NOMO-1 treated with dmso at 0.1 percent for 144 hours (cell line): ENCODE data around the gene WNK1.
"Not testable (repeated sequence)": the region's sequence is repeated elsewhere in the genome, so short reads cannot be mapped to it uniquely, and the experiment has no call there.

Source experiments
- DNase-seq: peaks from one replicate; lab custom pipeline; 2025; ENCODE audit not compliant: unreplicated experiment; lab: John Stamatoyannopoulos, UW

Gene WNK1

DNA sequence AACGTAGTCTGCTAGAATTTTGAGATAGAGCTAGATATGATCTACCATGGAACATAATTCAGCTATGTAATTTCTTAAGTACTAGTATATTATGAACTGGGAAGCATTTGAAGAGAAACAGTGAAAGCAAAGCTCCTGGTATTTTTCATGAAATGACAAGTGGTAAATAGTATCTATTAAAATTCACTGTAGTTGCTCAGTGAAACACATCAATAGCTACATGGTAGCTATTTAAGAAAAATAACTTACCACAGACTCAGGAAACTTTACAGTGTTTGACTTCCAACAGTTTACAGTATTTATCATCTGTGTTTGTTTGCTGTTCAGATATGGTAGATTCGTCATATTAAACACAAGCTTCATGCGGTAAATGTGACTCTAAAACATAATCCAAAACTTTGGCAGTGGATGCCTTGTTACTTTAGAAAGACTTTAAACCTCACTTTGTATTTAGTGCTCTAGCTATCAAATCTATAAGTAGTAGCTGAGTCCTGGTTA is 25.2 kb downstream of the WNK1 start:
- no peak for DNase-seq

DNA sequence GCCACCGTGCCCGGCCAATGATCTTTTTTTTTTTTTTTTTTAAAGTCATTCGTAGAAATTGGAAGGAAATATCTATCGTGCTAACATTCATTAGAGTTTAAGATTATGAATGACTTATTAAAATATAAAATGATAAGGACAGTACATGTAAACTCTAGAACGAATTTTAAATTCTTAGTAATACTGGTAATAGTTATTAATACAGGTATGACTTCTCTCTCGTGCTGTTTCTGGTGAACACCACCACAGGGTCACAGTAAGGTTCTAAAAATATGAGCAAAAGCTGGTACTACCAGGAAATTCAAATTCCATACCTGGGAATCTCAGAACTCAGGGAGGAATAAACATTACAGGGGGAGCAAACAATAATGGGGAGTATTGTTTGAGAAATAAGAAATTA is 26.2 kb downstream of the WNK1 start:
- no peak for DNase-seq

DNA sequence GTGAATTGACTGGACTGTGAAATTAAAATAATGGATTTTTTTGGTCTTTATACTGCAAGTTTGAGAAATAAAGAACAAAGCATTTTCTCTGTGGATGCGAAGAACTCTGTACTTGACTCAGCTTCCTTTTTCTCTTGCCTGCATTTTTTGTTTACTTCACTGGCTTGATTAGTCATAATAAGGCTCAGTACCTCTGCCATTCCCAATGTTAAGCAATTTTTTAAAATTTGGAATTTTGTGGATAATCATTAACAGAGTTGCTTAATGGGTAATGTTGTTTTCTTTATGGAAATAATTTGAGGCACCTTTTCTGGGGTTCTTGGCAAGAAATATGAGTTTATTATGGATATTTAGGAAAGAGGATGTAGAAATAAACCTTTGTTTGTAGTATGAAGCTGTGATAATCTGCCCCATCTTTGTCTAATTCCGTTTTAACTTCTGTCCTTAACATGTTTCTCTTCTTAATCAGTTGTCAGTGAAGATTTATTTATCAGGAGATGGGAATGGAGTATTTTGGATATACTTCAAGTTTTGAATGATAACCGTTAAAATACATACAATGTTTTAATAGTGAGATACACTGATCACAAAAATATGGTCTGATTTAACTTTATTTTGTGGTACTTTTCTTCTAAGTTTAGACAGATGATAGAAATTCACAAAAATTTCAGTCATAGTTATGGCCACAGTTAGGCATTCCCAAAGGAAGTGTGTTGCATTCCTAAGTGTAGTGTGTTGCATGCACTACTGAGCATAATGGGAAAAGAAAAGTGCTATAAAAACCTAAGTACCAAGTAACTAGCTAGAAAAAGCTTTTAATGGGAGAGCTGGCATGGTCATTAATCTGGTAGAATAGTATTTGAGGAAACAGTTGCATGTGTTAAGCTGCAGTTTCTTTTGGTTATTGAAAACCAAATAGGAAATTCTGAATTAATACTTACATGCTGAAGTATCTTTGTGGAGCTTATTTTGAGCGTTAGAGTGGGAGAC is 27.7 kb downstream of the WNK1 start:
- DNase-seq, result no peak

DNA sequence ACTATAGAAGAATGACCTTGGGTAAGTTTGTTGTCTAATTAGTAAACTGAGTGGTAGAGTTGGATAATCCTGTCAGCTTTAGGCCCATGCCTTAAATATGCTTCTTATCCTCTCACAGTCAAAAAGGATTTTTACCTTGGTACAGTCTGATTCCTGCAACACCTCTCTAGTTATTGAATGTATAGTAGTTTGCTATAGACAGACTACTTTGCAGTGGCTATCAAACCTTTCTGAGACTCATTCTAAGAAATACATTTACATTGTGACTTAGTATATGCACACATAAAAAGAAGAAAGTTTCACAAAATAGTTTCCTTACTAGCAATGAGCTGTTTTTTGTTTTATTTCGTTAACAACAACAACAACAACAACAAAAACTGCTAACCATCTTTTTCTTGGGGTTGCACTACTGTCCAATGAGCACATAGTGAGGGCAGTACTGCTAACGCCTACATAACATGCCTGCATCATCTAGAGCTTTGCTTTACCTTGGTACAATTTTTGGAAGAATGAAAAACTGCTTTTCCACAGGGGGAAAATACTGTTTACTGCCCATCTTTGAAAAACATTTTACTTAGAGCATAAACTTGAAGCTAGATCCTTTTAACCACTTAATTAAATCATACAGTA is 28.5 kb downstream of the WNK1 start:
- DNase-seq, result no peak

- no peak for DNase-seq
These were observed 33.3 kb downstream of the WNK1 start for GRCh38 chr12:785706-786105.

- DNase-seq, result no peak
These were observed 35.9 kb downstream of the WNK1 start for GRCh38 chr12:788288-788687.

DNA sequence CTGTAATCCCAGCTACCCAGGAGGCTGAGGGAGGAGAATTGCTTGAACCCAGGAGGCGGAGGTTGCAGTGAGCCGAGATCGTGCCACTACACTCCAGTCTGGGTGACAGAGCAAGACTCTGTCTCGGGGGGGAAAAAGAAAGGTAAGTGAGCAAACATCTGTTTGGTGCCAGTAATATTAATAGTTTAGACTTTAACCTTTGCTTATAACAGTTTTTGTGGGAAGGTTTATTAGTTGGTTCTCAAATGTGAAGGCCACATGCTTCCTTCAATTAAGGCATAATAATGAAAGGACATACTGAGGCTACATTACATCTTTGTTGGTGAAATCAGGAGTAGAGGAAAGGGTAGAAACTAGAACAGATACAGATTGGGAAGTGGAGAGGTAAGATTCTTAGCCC is 36.4 kb downstream of the WNK1 start:
- not testable (repeated sequence) for DNase-seq

GRCh38 chr12:789852-790563 is 37.6 kb downstream of the WNK1 start:
- DNase-seq, result no peak

DNA sequence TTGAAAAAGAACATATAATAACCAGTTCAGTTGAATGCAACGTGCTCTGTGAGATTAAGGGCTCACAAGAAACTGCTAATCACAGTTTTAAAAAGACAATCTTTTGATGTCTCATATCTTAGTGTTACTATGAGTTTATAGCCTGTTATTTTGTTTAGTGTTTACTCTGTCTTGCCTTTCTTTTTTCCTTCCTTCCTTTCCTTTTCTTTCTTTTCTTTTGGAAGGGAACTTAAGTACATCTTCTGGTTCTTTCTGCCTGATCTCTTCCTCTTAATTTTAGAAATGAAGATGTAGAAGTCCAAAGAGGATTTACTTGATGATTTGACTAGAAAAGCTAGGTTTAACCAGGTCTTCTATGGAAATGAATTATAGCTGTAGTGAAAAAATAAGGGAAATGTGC is 38.2 kb downstream of the WNK1 start:
- DNase-seq, result no peak

DNA sequence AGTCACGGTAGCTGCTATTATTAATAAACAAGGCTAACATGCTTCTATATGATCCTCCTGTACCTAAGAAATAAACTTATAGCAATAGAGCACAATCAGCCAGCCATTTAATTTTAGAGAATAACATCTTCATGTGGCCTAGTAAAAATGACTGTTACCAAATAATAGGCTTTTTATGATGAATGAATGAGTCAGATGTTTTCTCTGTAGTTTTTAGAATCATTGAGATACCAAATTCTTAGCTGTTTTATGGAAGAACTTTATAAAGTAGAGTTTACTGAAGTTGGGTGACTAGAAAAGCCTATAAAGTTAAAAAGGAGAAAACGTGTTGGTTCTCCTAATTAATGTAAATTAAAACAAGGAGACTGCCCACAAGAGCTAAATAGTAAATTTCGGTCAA is 40.7 kb downstream of the WNK1 start:
- no peak for DNase-seq

DNA sequence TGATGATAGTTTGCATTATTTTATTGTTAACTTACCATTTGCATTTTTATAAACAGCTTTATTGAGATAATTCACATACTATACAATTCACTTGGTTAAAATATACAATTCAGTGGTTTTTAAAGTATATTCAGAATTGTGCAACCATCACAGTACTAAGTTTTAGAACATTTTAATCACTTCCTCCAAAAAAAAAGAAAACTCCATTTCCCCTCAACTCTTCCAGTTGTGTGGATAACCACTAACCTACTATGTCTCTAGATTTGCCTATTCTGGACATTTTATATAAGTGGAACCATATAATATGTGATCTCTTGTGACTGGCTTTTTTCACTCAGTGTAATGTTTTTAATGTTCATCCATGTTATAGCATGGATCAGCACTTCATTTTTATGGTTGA is 41.3 kb downstream of the WNK1 start:
- DNase-seq, result no peak

- DNase-seq, result no peak
These were observed 42.9 kb downstream of the WNK1 start for GRCh38 chr12:795305-795704.

DNA sequence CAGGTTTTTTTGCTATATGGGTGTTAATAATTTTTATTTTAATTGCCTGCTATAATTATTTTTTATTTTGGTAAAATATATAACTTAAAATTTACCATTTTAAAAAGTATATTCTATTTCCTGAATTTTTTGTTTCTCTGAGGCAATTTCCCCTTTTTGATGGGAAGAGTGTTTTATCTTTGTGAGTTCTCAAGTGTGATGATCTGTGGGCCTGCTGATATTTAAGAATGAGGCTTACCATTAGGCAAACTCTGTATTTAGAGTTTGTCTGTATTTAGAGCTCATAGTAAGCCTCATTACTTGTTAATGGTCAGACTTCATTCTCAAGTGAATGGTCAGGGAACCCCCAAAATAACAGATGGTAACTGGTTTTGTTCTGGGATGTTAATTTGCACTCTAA is 48.0 kb downstream of the WNK1 start:
- no peak for DNase-seq

DNA sequence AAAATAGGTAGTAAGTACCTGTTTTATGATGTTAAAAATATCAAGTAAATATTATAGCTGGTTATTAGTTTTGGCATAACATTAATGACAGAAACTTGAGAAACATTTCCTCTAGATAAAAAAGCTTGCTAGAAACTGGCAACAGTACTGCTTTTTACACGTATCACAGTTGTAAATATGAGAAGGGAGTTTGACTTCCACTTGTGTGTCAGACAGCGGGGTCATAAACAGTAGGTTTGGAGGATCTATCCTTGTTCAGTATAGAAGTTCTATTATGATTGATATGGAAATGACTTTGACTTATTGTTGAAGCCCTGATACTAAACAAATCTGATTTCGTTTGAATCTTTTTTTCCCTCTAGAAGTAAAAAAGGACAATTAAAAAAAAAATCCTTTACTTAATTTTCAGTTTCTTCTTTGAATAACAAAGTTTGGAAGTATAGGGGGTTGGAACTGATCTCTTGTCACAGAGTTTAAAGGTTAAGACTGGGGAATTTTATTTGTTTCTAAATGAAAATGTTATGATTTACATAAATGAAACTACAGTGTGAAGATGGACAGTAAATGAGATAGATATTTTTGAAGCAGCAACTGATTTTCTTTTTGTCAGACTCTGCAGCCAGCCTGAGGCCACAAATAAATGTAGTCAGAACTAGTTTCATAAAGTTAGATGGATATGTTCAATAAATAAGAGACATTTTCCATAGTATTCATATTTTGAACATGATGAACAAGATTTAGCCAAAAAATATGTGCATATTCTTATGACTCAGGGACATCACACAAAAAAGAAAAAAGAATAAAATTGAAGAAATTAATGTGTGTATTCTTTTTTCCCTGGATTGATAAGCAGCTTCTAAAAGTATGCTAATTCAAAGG is 50.1 kb downstream of the WNK1 start:
- DNase-seq, result no peak

DNA sequence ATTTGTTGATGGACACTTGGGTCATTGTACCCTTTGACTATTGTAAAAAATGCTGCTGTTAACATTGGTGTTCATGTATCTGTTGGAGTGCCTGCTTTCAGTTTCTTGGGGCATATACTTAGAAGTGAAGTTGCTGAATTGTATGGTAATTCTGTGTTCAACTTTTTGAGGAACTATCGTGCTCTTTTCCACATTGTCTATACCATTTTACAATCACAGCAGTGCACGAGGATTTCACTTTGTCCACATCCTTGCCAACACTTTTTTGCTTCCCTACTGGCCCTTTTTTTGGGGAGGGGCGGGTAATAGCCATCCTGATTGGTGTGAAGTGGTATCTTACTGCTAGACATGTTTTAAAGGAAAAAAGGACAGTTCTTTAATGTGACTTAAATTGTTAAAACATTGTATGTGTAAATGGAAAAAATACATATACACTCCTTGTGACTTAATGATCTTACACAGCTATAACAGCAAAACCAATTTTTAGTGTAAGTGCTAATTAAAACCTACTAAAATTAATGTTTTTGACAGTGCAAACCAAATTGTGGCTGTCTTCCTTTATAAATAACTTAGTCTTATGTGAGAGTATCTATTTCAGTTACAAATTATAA is 52.7 kb downstream of the WNK1 start:
- peak; percentile 17 for DNase-seq

- DNase-seq, result no peak
These were observed 53.9 kb downstream of the WNK1 start for GRCh38 chr12:806200-806791.

GRCh38 chr12:807041-807735 is 54.8 kb downstream of the WNK1 start:
- DNase-seq, result no peak

GRCh38 chr12:810116-810515 is 57.7 kb downstream of the WNK1 start:
- no peak for DNase-seq
